Fibroblast of lung (primary cell): ENCODE results near the gene OFD1. TPM values are rescaled to one million over a fixed set of nuclear protein-coding genes. Genes with fewer than 3 reads are reported as not detected.

Experiments
- DNase-seq, 2 donors: peaks; one replicate each; pipeline versions ENCODE4 v3.0.0 to v3.0.0-alpha.2; 2010; ENCODE audit warnings: low read depth in 2 of 2
- H2AFZ ChIP-seq: 2 replicates; pipeline ENCODE4 v1.5.1; 2012; ENCODE audit warnings: low read length, control low read depth, inconsistent platforms
- H3K27ac ChIP-seq: 2 replicates; pipeline ENCODE4 v1.5.1; 2011; ENCODE audit warnings: low read length, control low read depth; ENCODE audit not compliant: insufficient read depth
- H3K27me3 ChIP-seq: 2 replicates; pipeline ENCODE4 v1.5.1; 2011; ENCODE audit warnings: mild to moderate bottlenecking, low read length; ENCODE audit not compliant: control insufficient read depth, insufficient read depth
- H3K36me3 ChIP-seq: 2 replicates; pipeline ENCODE4 v1.5.1; 2011; ENCODE audit warnings: low read length; ENCODE audit not compliant: control insufficient read depth, insufficient read depth
- H3K4me1 ChIP-seq: 2 replicates; pipeline ENCODE4 v1.5.1; 2011; ENCODE audit warnings: low read length; ENCODE audit not compliant: control insufficient read depth, insufficient read depth; ENCODE audit errors: extremely low read depth
- H3K4me2 ChIP-seq: 2 replicates; pipeline ENCODE4 v1.5.1; 2011; ENCODE audit warnings: low read length, control low read depth; ENCODE audit not compliant: insufficient read depth; ENCODE audit errors: extremely low read depth
- H3K4me3 ChIP-seq, 4 experiments: fragments of 200-600 bp in 1 of 4; sonication (generic) in 1 of 4; replicated peaks in 1 of 4; 2 replicates each; pipeline ENCODE4 v1.5.1; 2011 to 2016; ENCODE audit warnings: low read length in 4 of 4, low read depth in 3 of 4, mild to moderate bottlenecking in 3 of 4, control low read depth in 2 of 4, inconsistent platforms in 1 of 4, mixed read lengths in 1 of 4; ENCODE audit not compliant: insufficient read depth in 1 of 4; ENCODE audit errors: control extremely low read depth in 1 of 4
- H3K79me2 ChIP-seq: 2 replicates; pipeline ENCODE4 v1.5.1; 2012; ENCODE audit warnings: mild to moderate bottlenecking, low read length, inconsistent platforms; ENCODE audit not compliant: control insufficient read depth, insufficient read depth
- H3K9ac ChIP-seq: 2 replicates; pipeline ENCODE4 v1.5.1; 2011; ENCODE audit warnings: mild to moderate bottlenecking, low read length, control low read depth; ENCODE audit not compliant: insufficient read depth
- H3K9me3 ChIP-seq: 2 replicates; pipeline ENCODE4 v1.5.1; 2012; ENCODE audit warnings: low read depth, low read length; ENCODE audit not compliant: control insufficient read depth, insufficient read depth
- H4K20me1 ChIP-seq: 2 replicates; pipeline ENCODE4 v1.5.1; 2011; ENCODE audit warnings: low read length; ENCODE audit not compliant: control insufficient read depth, insufficient read depth; ENCODE audit errors: extremely low read depth
- CTCF ChIP-seq, 2 donors: IDR thresholded peaks in 1 of 2; conservative IDR thresholded peaks in 1 of 2; 1 replicate in 1 of 2; 2 replicates in 1 of 2; pipeline ENCODE4 v1.5.1; 2011 to 2012; ENCODE audit warnings: low read length in 2 of 2, control low read depth in 1 of 2, inconsistent platforms in 1 of 2, low read depth in 1 of 2, mild to moderate bottlenecking in 1 of 2
- EZH2 ChIP-seq: IDR thresholded peaks from 2 replicates; pipeline ENCODE4 v1.5.1; 2012; ENCODE audit warnings: low read length, control low read depth, mild to moderate bottlenecking; ENCODE audit errors: missing control alignments
- polyA plus RNA-seq, 2 donors: library from polyadenylated mRNA; depleted of rRNA in 1 of 2; stranded (reverse) in 1 of 2; unstranded in 1 of 2; fragments of >200 nt; gene quantifications; 2 replicates each; pipeline ENCODE4 v1.2.1, GENCODE V29; 2011 to 2012; ENCODE audit warnings: missing spikeins in 1 of 2
- total RNA-seq: library from RNA; depleted of rRNA; stranded (reverse); fragments of >200 nt; gene quantifications from 2 replicates; pipeline ENCODE4 v1.2.1, GENCODE V29; 2014

OFD1 gene
- total and polyA plus RNA-seq, 2 donors (not counting 1 experiment from before 2014, with no cell fraction given) = 7.6 to 15.5 TPM

GRCh38 chrX:13764765-13765164 lies 30.2 kb downstream of the OFD1 start:
- Histone ChIP-seq H3K36me3 (no peaks in the 10 kb centered on the region), H3K4me2 (no peak overlapping the region), H3K4me3 (no peak overlapping the region), H3K27ac (no peak overlapping the region), H3K4me1 (no peaks in the 10 kb centered on the region), H3K9me3 (no peaks in the 10 kb centered on the region), H3K79me2 (no peaks in the 10 kb centered on the region), H3K9ac (no peak overlapping the region), H3K27me3 (no peaks in the 10 kb centered on the region), H2AFZ (no peak overlapping the region), H4K20me1 (no peaks in the 10 kb centered on the region)
- TF ChIP-seq EZH2 (no peak), CTCF (conservative IDR thresholded peaks at IDR 0.05 in 1 of 2, IDR thresholded peaks at IDR 0.05 in 1 of 2; ENCODE audit: low read depth in 1 of 2, low read length in 2 of 2) (peak in 1 of 2 donors; percentile 33)
- peak; percentile 8 to 23 for DNase-seq

- H3K36me3 ChIP-seq = no peaks in the 10 kb centered on the region
- H3K9me3 ChIP-seq = no peaks in the 10 kb centered on the region
- no peak for TF ChIP-seq EZH2
- TF ChIP-seq CTCF (conservative IDR thresholded peaks at IDR 0.05 in 1 of 2, IDR thresholded peaks at IDR 0.05 in 1 of 2; ENCODE audit: low read depth in 1 of 2, low read length in 2 of 2) = no peak
Measured at GRCh38 chrX:13768939-13769338, 34.4 kb downstream of the OFD1 start.

GRCh38 chrX:13770013-13770535 lies 35.5 kb downstream of the OFD1 start:
- H3K9ac ChIP-seq = no peak overlapping the region
- H2AFZ ChIP-seq = no peak overlapping the region
- H3K27ac ChIP-seq = no peak overlapping the region
- no peak for DNase-seq
- H4K20me1 ChIP-seq = no peaks in the 10 kb centered on the region
- H3K9me3 ChIP-seq = no peaks in the 10 kb centered on the region
- no peak overlapping the region for H3K4me2 ChIP-seq
- no peaks in the 10 kb centered on the region for H3K4me1 ChIP-seq
- H3K36me3 ChIP-seq = no peaks in the 10 kb centered on the region
- TF ChIP-seq CTCF (conservative IDR thresholded peaks at IDR 0.05 in 1 of 2, IDR thresholded peaks at IDR 0.05 in 1 of 2; ENCODE audit: low read depth in 1 of 2, low read length in 2 of 2) (no peak), EZH2 (no peak)
- no peaks in the 10 kb centered on the region for H3K79me2 ChIP-seq
- no peak overlapping the region for H3K4me3 ChIP-seq
- no peaks in the 10 kb centered on the region for H3K27me3 ChIP-seq

More at GRCh38 chrX:13768939-13769338, 34.4 kb downstream of the OFD1 start:
- H3K9ac ChIP-seq = no peak overlapping the region
- H4K20me1 ChIP-seq = no peaks in the 10 kb centered on the region
- H3K27me3 ChIP-seq = no peaks in the 10 kb centered on the region
- no peak overlapping the region for H3K4me3 ChIP-seq
- H3K4me1 ChIP-seq = no peaks in the 10 kb centered on the region
- no peak overlapping the region for H3K4me2 ChIP-seq
- no peak overlapping the region for H3K27ac ChIP-seq
- H3K79me2 ChIP-seq = no peaks in the 10 kb centered on the region
- no peak overlapping the region for H2AFZ ChIP-seq
- no peak for DNase-seq
